Activated naive CD8-positive, alpha-beta T cell treated with anti-CD3 and anti-CD28 coated beads for 36 hours (primary cell): ENCODE data around the gene CILP2. TPM values are rescaled to one million over a fixed set of nuclear protein-coding genes. Genes with fewer than 3 reads are reported as not detected.

ENCODE experiments used
- DNase-seq: peaks from one replicate; pipeline ENCODE4 v3.0.0; 2021
- H3K27ac Mint-ChIP-seq: one replicate; pipeline ENCODE4 v1.8.0; 2022; ENCODE audit warnings: mild to moderate bottlenecking, moderate library complexity, mixed read lengths
- H3K27me3 Mint-ChIP-seq: one replicate; pipeline ENCODE4 v1.8.0; 2022; ENCODE audit warnings: mild to moderate bottlenecking, mixed read lengths
- H3K36me3 Mint-ChIP-seq: one replicate; pipeline ENCODE4 v1.8.0; 2021; ENCODE audit warnings: mild to moderate bottlenecking, mixed read lengths
- H3K4me1 Mint-ChIP-seq: one replicate; pipeline ENCODE4 v1.8.0; 2021; ENCODE audit warnings: mixed read lengths
- H3K4me3 Mint-ChIP-seq: one replicate; pipeline ENCODE4 v1.8.0; 2022; ENCODE audit warnings: mild to moderate bottlenecking, moderate library complexity, mixed read lengths
- H3K9me3 Mint-ChIP-seq: one replicate; pipeline ENCODE4 v1.8.0; 2022; ENCODE audit warnings: mixed read lengths
- total RNA-seq, 2 experiments: library from RNA; stranded (reverse); gene quantifications; one replicate each; pipeline ENCODE4 v1.2.3, GENCODE V29; 2021

Gene CILP2
- total RNA-seq, 2 experiments from 2014 or later, result 0.18 to 0.23 TPM

GRCh38 chr19:19532806-19533701 lies 5.0 kb upstream of the CILP2 start:
- no peak overlapping the region for H3K27ac Mint-ChIP-seq
- H3K27me3 Mint-ChIP-seq, result peaks cover 4% of the 10 kb centered on the region
- H3K36me3 Mint-ChIP-seq, result peaks cover 3% of the 10 kb centered on the region
- no peak for DNase-seq
- H3K4me1 Mint-ChIP-seq, result peaks cover 9% of the 10 kb centered on the region
- no peaks in the 10 kb centered on the region for H3K9me3 Mint-ChIP-seq
- no peak overlapping the region for H3K4me3 Mint-ChIP-seq

GRCh38 chr19:19533841-19534240 lies 4.2 kb upstream of the CILP2 start:
- H3K4me1 Mint-ChIP-seq, result peaks cover 13% of the 10 kb centered on the region
- H3K27ac Mint-ChIP-seq, result no peak overlapping the region
- peaks cover 8% of the 10 kb centered on the region for H3K27me3 Mint-ChIP-seq
- no peak for DNase-seq
- peaks cover 3% of the 10 kb centered on the region for H3K36me3 Mint-ChIP-seq
- no peaks in the 10 kb centered on the region for H3K9me3 Mint-ChIP-seq
- no peak overlapping the region for H3K4me3 Mint-ChIP-seq

- Mint-ChIP-seq H3K4me1 (peaks cover 13% of the 10 kb centered on the region), H3K4me3 (no peak overlapping the region), H3K36me3 (peaks cover 3% of the 10 kb centered on the region), H3K27ac (no peak overlapping the region), H3K9me3 (no peaks in the 10 kb centered on the region), H3K27me3 (peaks cover 11% of the 10 kb centered on the region)
- no peak for DNase-seq
These were observed 3.4 kb upstream of the CILP2 start for GRCh38 chr19:19534556-19535265.

GRCh38 chr19:19535311-19536191 lies 2.5 kb upstream of the CILP2 start:
- H3K4me1 Mint-ChIP-seq, result peaks cover 12% of the 10 kb centered on the region
- no peak overlapping the region for H3K4me3 Mint-ChIP-seq
- DNase-seq, result no peak
- H3K27me3 Mint-ChIP-seq, result peaks cover 11% of the 10 kb centered on the region
- no peaks in the 10 kb centered on the region for H3K9me3 Mint-ChIP-seq
- H3K27ac Mint-ChIP-seq, result no peak overlapping the region
- H3K36me3 Mint-ChIP-seq, result peaks cover 3% of the 10 kb centered on the region

GRCh38 chr19:19537075-19538048 lies 703 bp upstream of the CILP2 start:
- Mint-ChIP-seq H3K27me3 (peaks cover 15% of the 10 kb centered on the region), H3K4me3 (no peak overlapping the region), H3K4me1 (peaks cover 17% of the 10 kb centered on the region), H3K27ac (peak overlapping the region; percentile 29), H3K36me3 (no peaks in the 10 kb centered on the region), H3K9me3 (no peaks in the 10 kb centered on the region)
- DNase-seq, result no peak

- Mint-ChIP-seq H3K4me3 (no peak overlapping the region), H3K9me3 (no peaks in the 10 kb centered on the region)
- DNase-seq, result no peak
These were observed 711 bp downstream of the CILP2 start for GRCh38 chr19:19538785-19539166.

GRCh38 chr19:19539698-19540063 lies 1.6 kb downstream of the CILP2 start:
- Mint-ChIP-seq H3K4me1 (peaks cover 15% of the 10 kb centered on the region), H3K27me3 (peaks cover 15% of the 10 kb centered on the region), H3K36me3 (no peaks in the 10 kb centered on the region), H3K9me3 (no peaks in the 10 kb centered on the region), H3K27ac (no peak overlapping the region), H3K4me3 (no peak overlapping the region)
- DNase-seq, result no peak

More at GRCh38 chr19:19538785-19539166, 711 bp downstream of the CILP2 start:
- H3K27ac Mint-ChIP-seq, result no peak overlapping the region
- H3K4me1 Mint-ChIP-seq, result peaks cover 17% of the 10 kb centered on the region
- H3K36me3 Mint-ChIP-seq, result no peaks in the 10 kb centered on the region
- peaks cover 15% of the 10 kb centered on the region for H3K27me3 Mint-ChIP-seq

GRCh38 chr19:19540064-19540714 lies 2.1 kb downstream of the CILP2 start:
- H3K9me3 Mint-ChIP-seq, result no peaks in the 10 kb centered on the region
- peak; percentile 77 for DNase-seq
- H3K4me1 Mint-ChIP-seq, result peaks cover 15% of the 10 kb centered on the region
- H3K4me3 Mint-ChIP-seq, result peak overlapping the region; percentile 67
- H3K36me3 Mint-ChIP-seq, result no peaks in the 10 kb centered on the region
- H3K27me3 Mint-ChIP-seq, result peaks cover 15% of the 10 kb centered on the region
- H3K27ac Mint-ChIP-seq, result no peak overlapping the region

- Mint-ChIP-seq H3K36me3 (no peaks in the 10 kb centered on the region), H3K4me3 (peak overlapping the region; percentile 67), H3K4me1 (peaks cover 15% of the 10 kb centered on the region), H3K27ac (no peak overlapping the region), H3K27me3 (peaks cover 15% of the 10 kb centered on the region), H3K9me3 (no peaks in the 10 kb centered on the region)
- DNase-seq, result peak; percentile 79
These were observed 2.9 kb downstream of the CILP2 start for GRCh38 chr19:19540715-19541515.

- peaks cover 14% of the 10 kb centered on the region for H3K27me3 Mint-ChIP-seq
- no peak overlapping the region for H3K27ac Mint-ChIP-seq
- DNase-seq, result no peak
- H3K4me3 Mint-ChIP-seq, result peak overlapping the region; percentile 37
- H3K36me3 Mint-ChIP-seq, result no peaks in the 10 kb centered on the region
- no peaks in the 10 kb centered on the region for H3K9me3 Mint-ChIP-seq
- H3K4me1 Mint-ChIP-seq, result peaks cover 15% of the 10 kb centered on the region
These were observed 3.6 kb downstream of the CILP2 start for GRCh38 chr19:19541616-19542015.

- peaks cover 15% of the 10 kb centered on the region for H3K4me1 Mint-ChIP-seq
- H3K4me3 Mint-ChIP-seq, result no peak overlapping the region
- H3K27ac Mint-ChIP-seq, result no peak overlapping the region
- no peaks in the 10 kb centered on the region for H3K9me3 Mint-ChIP-seq
- no peak for DNase-seq
- H3K36me3 Mint-ChIP-seq, result no peaks in the 10 kb centered on the region
- H3K27me3 Mint-ChIP-seq, result peaks cover 11% of the 10 kb centered on the region
These were observed 4.4 kb downstream of the CILP2 start for GRCh38 chr19:19542507-19542906.

- no peak overlapping the region for H3K4me3 Mint-ChIP-seq
- H3K4me1 Mint-ChIP-seq, result peaks cover 15% of the 10 kb centered on the region
- no peak overlapping the region for H3K27ac Mint-ChIP-seq
- H3K27me3 Mint-ChIP-seq, result peaks cover 11% of the 10 kb centered on the region
- H3K36me3 Mint-ChIP-seq, result no peaks in the 10 kb centered on the region
- no peaks in the 10 kb centered on the region for H3K9me3 Mint-ChIP-seq
- no peak for DNase-seq
These were observed 5.0 kb downstream of the CILP2 start for GRCh38 chr19:19543101-19543500.

GRCh38 chr19:19543640-19544039 lies 5.6 kb downstream of the CILP2 start:
- DNase-seq, result no peak
- Mint-ChIP-seq H3K9me3 (no peaks in the 10 kb centered on the region), H3K4me1 (peaks cover 13% of the 10 kb centered on the region), H3K36me3 (no peaks in the 10 kb centered on the region), H3K27ac (no peak overlapping the region), H3K27me3 (peaks cover 9% of the 10 kb centered on the region), H3K4me3 (no peak overlapping the region)
